Naive B cell (primary cell): ENCODE data around the gene YAP1. TPM values are rescaled to one million over a fixed set of nuclear protein-coding genes. Genes with fewer than 3 reads are reported as not detected.

Experiments used
- ATAC-seq, 2 donors: fragments of 150-1000 bp; cut with Tn5 transposase; 2 replicates each; pipeline ENCODE4 v1.10.0; 2021; ENCODE audit warnings: low read depth in 2 of 2, mild to moderate bottlenecking in 2 of 2, moderate library complexity in 2 of 2
- DNase-seq: peaks from one replicate; pipeline ENCODE4 v3.0.0; 2022
- H3K27ac Mint-ChIP-seq, 6 donors: one replicate each; pipeline ENCODE4 v1.8.0; 2020 to 2022; ENCODE audit warnings: mild to moderate bottlenecking in 6 of 6, mixed read lengths in 6 of 6, moderate library complexity in 5 of 6, inconsistent platforms in 2 of 6
- H3K27me3 Mint-ChIP-seq, 3 donors: one replicate each; pipeline ENCODE4 v1.8.0; 2021 to 2022; ENCODE audit warnings: mixed read lengths in 3 of 3, mild to moderate bottlenecking in 1 of 3
- H3K36me3 Mint-ChIP-seq, 2 donors: one replicate each; pipeline ENCODE4 v1.8.0; 2020 to 2022; ENCODE audit warnings: mixed read lengths in 2 of 2, inconsistent platforms in 1 of 2, mild to moderate bottlenecking in 1 of 2
- H3K4me1 Mint-ChIP-seq, 3 donors: one replicate each; pipeline ENCODE4 v1.8.0; 2020 to 2022; ENCODE audit warnings: mixed read lengths in 3 of 3, inconsistent platforms in 1 of 3, mild to moderate bottlenecking in 1 of 3, moderate library complexity in 1 of 3
- H3K4me3 Mint-ChIP-seq, 8 donors: one replicate each; pipeline ENCODE4 v1.8.0; 2020 to 2022; ENCODE audit warnings: mild to moderate bottlenecking in 8 of 8, mixed read lengths in 8 of 8, moderate library complexity in 8 of 8, inconsistent platforms in 2 of 8
- H3K9me3 Mint-ChIP-seq, 7 donors: one replicate each; pipeline ENCODE4 v1.8.0; 2020 to 2022; ENCODE audit warnings: mixed read lengths in 7 of 7, mild to moderate bottlenecking in 5 of 7, inconsistent platforms in 2 of 7, moderate library complexity in 1 of 7
- polyA plus RNA-seq, 6 donors: library from polyadenylated mRNA; unstranded; fragments of 300-500 nt; fragmentation: Illumina TruSeq; gene quantifications; one replicate each; pipeline ENCODE4 v1.2.3, GENCODE V29; 2021; ENCODE audit warnings: low read depth in 6 of 6

YAP1 gene
- polyA plus RNA-seq, 6 donors from 2014 or later = not detected

DNA sequence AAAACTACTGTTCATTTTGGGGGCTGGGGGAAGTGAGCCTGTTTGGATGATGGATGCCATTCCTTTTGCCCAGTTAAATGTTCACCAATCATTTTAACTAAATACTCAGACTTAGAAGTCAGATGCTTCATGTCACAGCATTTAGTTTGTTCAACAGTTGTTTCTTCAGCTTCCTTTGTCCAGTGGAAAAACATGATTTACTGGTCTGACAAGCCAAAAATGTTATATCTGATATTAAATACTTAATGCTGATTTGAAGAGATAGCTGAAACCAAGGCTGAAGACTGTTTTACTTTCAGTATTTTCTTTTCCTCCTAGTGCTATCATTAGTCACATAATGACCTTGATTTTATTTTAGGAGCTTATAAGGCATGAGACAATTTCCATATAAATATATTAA lies 119.9 kb downstream of the YAP1 start:
- H3K36me3 Mint-ChIP-seq = no peaks in the 10 kb centered on the region
- H3K4me3 Mint-ChIP-seq = no peak overlapping the region
- no peaks in the 10 kb centered on the region for H3K9me3 Mint-ChIP-seq
- DNase-seq (no peak), ATAC-seq (no peak)
- no peaks in the 10 kb centered on the region for H3K4me1 Mint-ChIP-seq
- peaks cover 32 to 41% (median 37%) of the 10 kb centered on the region in 3 donors for H3K27me3 Mint-ChIP-seq
- no peak overlapping the region for H3K27ac Mint-ChIP-seq

- H3K36me3 Mint-ChIP-seq = no peaks in the 10 kb centered on the region
- no peak overlapping the region for H3K4me3 Mint-ChIP-seq
- no peak for ATAC-seq
- H3K27ac Mint-ChIP-seq = no peak overlapping the region
- peaks cover 32 to 41% (median 37%) of the 10 kb centered on the region in 3 donors for H3K27me3 Mint-ChIP-seq
- peaks cover 0 to 4% (median 0%) of the 10 kb centered on the region in 3 donors for H3K4me1 Mint-ChIP-seq
- H3K9me3 Mint-ChIP-seq = peaks cover 0 to under 1% (median 0%) of the 10 kb centered on the region in 7 donors
- DNase-seq = no peak
Observed at GRCh38 chr11:102230911-102231310, 120.7 kb downstream of the YAP1 start.

GRCh38 chr11:102234779-102235439 lies 124.7 kb downstream of the YAP1 start:
- H3K36me3 Mint-ChIP-seq = no peaks in the 10 kb centered on the region
- ATAC-seq (no peak), DNase-seq (no peak)
- peaks cover 0 to 3% (median 0%) of the 10 kb centered on the region in 7 donors for H3K9me3 Mint-ChIP-seq
- H3K4me1 Mint-ChIP-seq = peaks cover 0 to 14% (median 0%) of the 10 kb centered on the region in 3 donors
- peaks cover 34 to 47% (median 46%) of the 10 kb centered on the region in 3 donors for H3K27me3 Mint-ChIP-seq
- H3K4me3 Mint-ChIP-seq = no peak overlapping the region
- H3K27ac Mint-ChIP-seq = no peak overlapping the region

DNA sequence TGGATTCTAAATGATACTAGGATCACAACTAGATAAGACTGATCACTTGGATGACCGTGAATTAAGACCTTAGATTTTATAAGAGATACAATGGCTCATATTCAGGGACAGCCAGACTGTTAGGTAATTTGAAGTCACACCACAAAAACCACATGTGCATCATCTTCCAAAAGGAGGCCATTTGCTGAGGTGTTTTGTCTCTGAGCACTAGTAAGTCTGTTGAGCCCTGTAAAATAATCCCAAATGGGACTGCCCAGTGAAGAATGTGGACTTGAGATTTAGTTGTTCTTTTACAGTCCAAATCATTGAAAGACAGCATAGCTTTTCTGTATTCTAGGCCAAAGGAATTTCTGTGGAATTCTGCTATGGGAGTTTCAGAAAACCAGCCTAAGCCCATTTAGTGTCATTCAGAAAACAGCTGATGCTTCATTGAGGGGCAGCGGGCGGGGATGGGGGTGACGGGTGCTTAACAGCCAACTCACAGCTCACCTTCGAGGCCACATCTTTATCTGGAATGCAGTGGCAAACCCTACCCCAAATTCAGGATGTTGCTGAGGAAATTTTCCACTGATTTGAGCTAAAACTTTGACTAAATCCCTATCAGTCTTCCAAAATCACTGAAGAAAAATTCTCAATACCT lies 127.0 kb downstream of the YAP1 start:
- Mint-ChIP-seq H3K4me1 (peaks cover 0 to 14% (median 5%) of the 10 kb centered on the region in 3 donors), H3K4me3 (no peak overlapping the region), H3K36me3 (no peaks in the 10 kb centered on the region), H3K9me3 (peaks cover 0 to 5% (median 0%) of the 10 kb centered on the region in 7 donors), H3K27ac (no peak overlapping the region), H3K27me3 (peaks cover 34 to 37% (median 34%) of the 10 kb centered on the region in 3 donors)
- DNase-seq = no peak
- ATAC-seq = no peak

DNA sequence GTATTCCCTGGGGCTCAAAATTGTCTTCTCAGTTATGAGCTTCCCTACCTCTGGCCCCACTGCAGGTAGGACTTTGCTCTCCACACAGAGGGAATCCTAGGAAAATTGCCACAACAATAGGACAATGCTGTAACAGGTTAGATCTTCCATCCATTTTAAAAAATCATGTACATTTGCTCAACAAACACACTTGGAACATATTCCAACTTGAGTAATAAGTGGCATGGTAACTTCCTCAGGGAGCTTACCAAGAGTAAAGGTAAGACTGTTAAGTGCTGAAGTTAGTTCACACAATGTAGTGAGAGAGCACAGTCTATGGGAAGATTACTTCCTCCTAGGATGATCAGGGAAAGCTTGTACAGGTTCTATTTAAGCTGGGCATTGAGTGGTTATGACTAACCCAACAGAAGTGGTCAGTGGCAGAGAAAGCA lies 128.2 kb downstream of the YAP1 start:
- Mint-ChIP-seq H3K4me3 (no peak overlapping the region), H3K36me3 (no peaks in the 10 kb centered on the region), H3K9me3 (peaks cover 0 to 5% (median 0%) of the 10 kb centered on the region in 7 donors), H3K27me3 (peaks cover 29 to 34% (median 32%) of the 10 kb centered on the region in 3 donors), H3K4me1 (peaks cover 0 to 14% (median 5%) of the 10 kb centered on the region in 3 donors), H3K27ac (no peak overlapping the region)
- DNase-seq (no peak), ATAC-seq (no peak)

DNA sequence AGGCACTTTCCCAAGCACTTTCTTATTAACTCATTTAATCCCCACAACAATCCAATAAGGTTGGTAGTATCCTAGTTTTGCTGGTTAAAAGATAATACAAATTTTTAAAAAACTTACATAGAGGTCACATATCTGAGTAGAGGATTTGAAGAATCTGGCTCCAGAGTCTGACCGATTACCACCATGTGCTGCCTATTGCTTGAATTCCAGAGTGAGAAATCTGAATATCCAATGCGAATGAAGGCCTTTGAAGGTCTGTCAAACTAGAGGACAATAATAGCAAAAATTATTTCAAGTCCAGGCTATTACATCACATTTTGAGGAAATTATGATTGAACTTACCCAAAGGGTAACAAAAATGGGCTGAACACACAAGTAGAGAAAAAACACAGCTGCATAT lies 129.2 kb downstream of the YAP1 start:
- Mint-ChIP-seq H3K4me1 (peaks cover 0 to 14% (median 5%) of the 10 kb centered on the region in 3 donors), H3K36me3 (no peaks in the 10 kb centered on the region), H3K4me3 (no peak overlapping the region), H3K9me3 (peaks cover 0 to 5% (median 2%) of the 10 kb centered on the region in 7 donors), H3K27me3 (peaks cover 29 to 34% (median 29%) of the 10 kb centered on the region in 3 donors), H3K27ac (no peak overlapping the region)
- no peak for DNase-seq
- ATAC-seq = no peak

DNA sequence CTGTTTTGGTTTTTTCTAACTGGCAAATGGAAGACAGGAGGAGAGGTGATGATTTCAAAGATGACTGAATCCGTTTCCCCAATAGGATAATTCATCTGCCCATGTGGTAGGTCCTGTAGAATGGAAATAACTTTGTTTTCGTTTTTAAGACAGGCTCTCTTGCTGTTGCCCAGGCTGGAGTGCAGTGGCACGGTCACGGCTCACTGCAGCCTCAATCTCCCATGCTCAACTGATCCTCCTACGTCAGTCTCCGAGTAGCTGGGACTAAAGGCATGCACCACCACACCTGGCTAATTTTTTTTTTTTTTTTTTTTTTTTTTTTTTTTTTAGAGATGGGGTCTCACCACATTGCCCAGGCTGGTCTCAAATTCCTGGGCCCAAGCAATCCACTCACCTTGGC lies 129.7 kb downstream of the YAP1 start:
- Mint-ChIP-seq H3K36me3 (no peaks in the 10 kb centered on the region), H3K9me3 (peaks cover 0 to 5% (median 2%) of the 10 kb centered on the region in 7 donors), H3K4me3 (no peak overlapping the region), H3K27me3 (peaks cover 29% of the 10 kb centered on the region in 3 donors), H3K4me1 (peaks cover 0 to 14% (median 5%) of the 10 kb centered on the region in 3 donors), H3K27ac (no peak overlapping the region)
- ATAC-seq (no peak), DNase-seq (no peak)

DNA sequence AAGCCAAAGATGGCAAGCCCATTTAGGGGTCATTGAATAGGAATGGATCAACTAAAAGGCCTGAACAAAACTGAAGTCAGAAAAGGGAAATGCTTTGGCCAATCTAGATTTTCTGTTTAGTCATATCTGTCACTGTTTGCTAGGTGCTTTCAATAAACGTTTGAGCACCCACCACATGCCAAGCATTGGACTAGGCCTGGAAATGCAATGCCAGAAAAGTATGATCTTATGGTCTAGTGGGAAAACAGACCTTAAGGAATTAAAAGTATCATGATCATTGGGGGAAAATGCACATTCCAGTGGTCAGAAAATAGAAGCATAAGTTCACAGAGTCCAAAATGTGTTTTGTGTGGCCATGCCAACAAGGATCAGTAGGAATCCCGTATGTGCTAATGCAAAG lies 130.3 kb downstream of the YAP1 start:
- peaks cover 0 to 14% (median 5%) of the 10 kb centered on the region in 3 donors for H3K4me1 Mint-ChIP-seq
- no peaks in the 10 kb centered on the region for H3K36me3 Mint-ChIP-seq
- no peak overlapping the region for H3K27ac Mint-ChIP-seq

DNA sequence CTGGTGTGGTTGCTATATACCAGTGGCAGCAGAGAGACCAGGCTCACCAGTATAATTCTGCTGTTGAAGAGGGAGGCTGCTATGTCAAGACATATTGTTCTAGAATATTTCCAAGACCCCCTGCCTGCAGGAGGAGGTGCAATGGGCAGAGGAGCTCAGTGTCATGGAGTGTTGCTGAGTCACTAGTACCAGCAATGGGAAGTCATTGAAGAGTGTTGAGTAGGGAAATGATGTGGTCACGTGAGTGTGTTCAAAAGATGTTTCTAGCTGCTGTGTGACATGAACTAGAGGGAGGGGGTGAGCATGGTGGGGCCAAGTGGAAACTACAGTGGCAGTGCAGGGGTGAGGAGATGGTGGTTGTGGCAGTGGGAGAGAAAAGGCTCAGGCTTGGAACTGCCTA lies 130.8 kb downstream of the YAP1 start:
- peak overlapping the region in 2 of 6 donors; percentile 1 to 35 for H3K27ac Mint-ChIP-seq
- peaks cover 0 to 9% (median 5%) of the 10 kb centered on the region in 3 donors for H3K4me1 Mint-ChIP-seq

More for the DNA sequence above, 130.3 kb downstream of the YAP1 start:
- no peak for ATAC-seq
- DNase-seq = no peak
- peaks cover 26 to 29% (median 29%) of the 10 kb centered on the region in 3 donors for H3K27me3 Mint-ChIP-seq
- H3K9me3 Mint-ChIP-seq = peaks cover 0 to 5% (median 2%) of the 10 kb centered on the region in 7 donors
- H3K4me3 Mint-ChIP-seq = no peak overlapping the region

GRCh38 chr11:102243399-102243884 lies 133.2 kb downstream of the YAP1 start:
- Mint-ChIP-seq H3K9me3 (peaks cover 0 to 5% (median 0%) of the 10 kb centered on the region in 7 donors), H3K4me1 (peaks cover 0 to 5% (median 0%) of the 10 kb centered on the region in 3 donors), H3K27ac (peak overlapping the region in 1 of 6 donors; percentile 23), H3K27me3 (peaks cover 16 to 18% (median 18%) of the 10 kb centered on the region in 3 donors), H3K36me3 (no peaks in the 10 kb centered on the region), H3K4me3 (no peak overlapping the region)
- ATAC-seq (no peak), DNase-seq (no peak)

More for the DNA sequence above, 130.8 kb downstream of the YAP1 start:
- DNase-seq (no peak), ATAC-seq (no peak)
- Mint-ChIP-seq H3K27me3 (peaks cover 24 to 29% (median 29%) of the 10 kb centered on the region in 3 donors), H3K36me3 (no peaks in the 10 kb centered on the region), H3K9me3 (peaks cover 0 to 5% (median under 1%) of the 10 kb centered on the region in 7 donors), H3K4me3 (no peak overlapping the region)

DNA sequence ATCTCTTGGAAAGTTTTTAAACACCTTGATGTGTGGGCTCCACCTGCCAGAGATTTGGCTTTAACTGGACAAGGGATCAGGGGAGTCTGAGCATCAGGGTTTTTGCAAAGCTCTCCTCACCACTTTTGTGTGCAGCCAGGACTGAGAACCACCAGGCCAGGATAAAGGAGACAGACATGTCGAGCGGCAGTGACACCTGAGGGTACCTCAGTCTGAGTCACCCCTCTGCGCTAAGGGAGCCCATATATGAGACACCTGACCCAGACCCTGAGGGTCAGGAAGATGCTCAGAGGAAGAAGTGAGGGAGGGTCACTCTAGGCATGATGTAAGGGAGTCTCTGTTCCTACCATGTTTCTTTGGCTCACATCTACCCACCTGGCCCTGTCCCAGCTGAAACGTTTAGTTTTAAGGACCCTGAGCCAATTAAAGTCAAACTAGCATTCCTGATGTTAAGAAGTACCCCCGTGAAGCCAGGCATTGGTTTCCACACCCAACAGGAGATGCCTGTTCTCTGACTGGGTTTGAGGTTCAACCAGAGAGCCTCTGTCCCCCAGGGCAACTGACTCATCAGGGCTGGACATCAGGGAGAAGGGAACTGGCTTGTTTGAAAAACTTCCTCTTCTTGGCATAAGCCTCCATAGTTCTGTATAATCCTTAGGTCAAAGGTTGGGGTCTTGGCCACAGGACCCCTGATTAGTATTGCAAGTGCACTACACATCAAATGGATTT lies 134.6 kb downstream of the YAP1 start:
- H3K27me3 Mint-ChIP-seq = peaks cover 5 to 12% (median 10%) of the 10 kb centered on the region in 3 donors

GRCh38 chr11:102251423-102251822 lies 141.2 kb downstream of the YAP1 start:
- Mint-ChIP-seq H3K9me3 (no peaks in the 10 kb centered on the region), H3K4me1 (no peaks in the 10 kb centered on the region), H3K27me3 (no peaks in the 10 kb centered on the region), H3K36me3 (no peaks in the 10 kb centered on the region), H3K4me3 (no peak overlapping the region), H3K27ac (peak overlapping the region in 1 of 6 donors; percentile 12)
- ATAC-seq (no peak), DNase-seq (no peak)

More for the DNA sequence above, 134.6 kb downstream of the YAP1 start:
- no peak overlapping the region for H3K4me3 Mint-ChIP-seq
- peaks cover 0 to 5% (median 0%) of the 10 kb centered on the region in 3 donors for H3K4me1 Mint-ChIP-seq
- ATAC-seq (no peak), DNase-seq (no peak)
- H3K9me3 Mint-ChIP-seq = peaks cover 0 to 5% (median 0%) of the 10 kb centered on the region in 7 donors
- H3K36me3 Mint-ChIP-seq = no peaks in the 10 kb centered on the region
- no peak overlapping the region for H3K27ac Mint-ChIP-seq

DNA sequence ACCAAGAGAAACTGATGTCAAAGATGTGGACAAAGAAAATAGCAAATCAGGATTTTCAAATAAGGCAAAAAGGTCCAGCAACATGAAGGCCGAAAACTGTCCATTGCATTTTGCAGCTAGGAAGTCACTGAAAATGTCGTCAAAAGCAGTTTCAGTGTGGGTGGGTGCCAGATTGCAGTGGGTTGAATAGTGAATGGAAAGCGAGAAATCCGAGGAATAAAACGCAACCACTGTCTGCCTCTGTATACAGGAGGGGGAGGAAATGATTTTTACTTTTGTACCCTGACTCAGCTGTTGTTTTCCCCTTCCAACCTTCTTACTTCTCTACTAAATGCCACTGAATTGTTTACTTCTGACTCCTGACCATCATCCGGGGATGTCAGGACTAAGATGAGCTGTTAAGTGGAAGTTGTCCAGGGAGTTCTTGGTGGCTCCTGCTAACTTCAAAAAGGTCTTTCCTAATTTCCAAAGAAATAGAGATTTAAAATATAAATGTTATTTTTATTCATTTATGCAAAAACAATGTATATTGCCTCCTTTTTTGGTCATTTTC lies 142.2 kb downstream of the YAP1 start:
- no peak for ATAC-seq
- no peak for DNase-seq
- Mint-ChIP-seq H3K9me3 (no peaks in the 10 kb centered on the region), H3K27me3 (no peaks in the 10 kb centered on the region), H3K36me3 (no peaks in the 10 kb centered on the region), H3K27ac (peak overlapping the region in 1 of 6 donors; percentile 82), H3K4me3 (no peak overlapping the region), H3K4me1 (no peaks in the 10 kb centered on the region)
